Hematopoietic multipotent progenitor cell treated with erythropoietin and hydrocortisone succinate and interleukin-3 and kit ligand, for 4 days (in vitro differentiated cells): ENCODE data around the gene GRIK1.

Experiments
- DNase-seq: peaks from one replicate; pipeline ENCODE4 v3.0.0-alpha.2; 2015

Gene GRIK1

DNA sequence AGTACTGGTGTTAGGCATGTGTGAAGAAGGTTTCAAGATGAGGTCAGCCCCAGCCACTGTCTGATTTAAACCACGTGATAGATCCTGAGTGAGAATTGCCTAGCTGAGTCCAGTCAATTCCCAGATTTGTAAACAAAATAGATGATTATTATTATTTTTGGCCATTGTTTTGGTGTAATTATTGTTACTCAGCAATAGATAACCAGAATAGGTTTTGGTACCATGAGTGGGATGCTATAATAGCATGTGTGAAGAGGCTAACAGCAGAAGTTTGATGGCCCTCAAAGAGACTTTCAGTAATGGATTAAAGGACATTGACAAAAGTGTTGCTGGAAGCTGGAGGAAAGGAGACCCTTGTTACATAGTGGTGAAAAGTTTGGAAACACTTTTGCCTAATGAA lies 426.3 kb downstream of the GRIK1 start:
- no peak for DNase-seq

DNA sequence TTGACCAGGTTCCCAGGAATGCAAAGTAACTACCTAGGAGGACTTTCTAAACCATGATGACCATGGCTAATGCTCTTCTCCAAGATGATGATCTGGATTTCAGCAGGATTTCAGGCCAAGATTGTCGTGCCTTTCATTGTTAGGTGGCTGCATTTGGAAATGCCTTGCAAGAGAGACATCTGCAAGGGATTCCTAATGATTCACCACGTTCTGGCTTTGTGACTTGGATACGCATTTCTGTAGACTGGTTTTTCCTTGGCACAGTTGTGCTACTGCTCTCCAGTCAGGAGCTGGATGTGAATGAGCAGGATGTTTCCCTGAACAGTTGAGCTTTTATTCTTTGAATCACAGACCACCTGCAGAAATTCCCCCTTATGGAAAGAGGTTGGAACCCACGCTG lies 428.7 kb downstream of the GRIK1 start:
- no peak for DNase-seq

DNA sequence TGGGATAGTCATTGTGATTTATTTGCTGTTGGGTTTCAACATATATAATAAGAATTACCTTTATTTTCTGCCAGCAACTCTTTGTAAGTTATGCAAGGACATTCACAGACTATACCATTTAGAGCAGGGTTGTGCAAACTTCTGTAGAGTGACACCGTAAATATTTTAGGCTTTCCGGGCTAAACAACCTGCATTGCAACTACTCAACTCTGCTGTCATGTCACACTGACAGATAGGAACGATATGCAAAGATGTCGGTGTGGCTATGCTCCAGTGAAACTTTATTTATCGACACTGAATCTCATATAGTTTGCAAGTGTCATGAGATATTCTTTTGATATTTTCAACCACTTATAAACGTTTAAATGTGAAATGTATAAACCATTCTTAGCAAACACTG lies 430.7 kb downstream of the GRIK1 start:
- no peak for DNase-seq

DNA sequence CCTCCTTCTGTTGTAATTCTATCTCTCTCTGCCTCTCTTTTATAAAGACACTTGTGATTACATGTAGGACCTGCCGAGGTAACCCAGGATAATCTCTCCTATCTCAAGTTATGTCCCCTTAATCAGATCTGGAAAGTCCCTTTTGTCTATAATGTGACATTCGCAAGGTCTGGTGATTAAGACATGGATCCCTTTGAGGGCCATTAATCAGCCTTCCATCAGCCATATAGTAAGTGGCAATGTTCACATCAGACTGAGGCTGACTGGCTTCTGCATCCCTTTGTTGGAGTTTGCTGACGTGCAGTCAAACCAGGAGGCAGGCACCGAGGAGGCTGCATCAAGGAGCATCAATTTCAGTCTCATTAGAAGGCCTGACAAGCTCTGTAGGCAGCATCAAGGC lies 431.5 kb downstream of the GRIK1 start:
- DNase-seq, result no peak

DNA sequence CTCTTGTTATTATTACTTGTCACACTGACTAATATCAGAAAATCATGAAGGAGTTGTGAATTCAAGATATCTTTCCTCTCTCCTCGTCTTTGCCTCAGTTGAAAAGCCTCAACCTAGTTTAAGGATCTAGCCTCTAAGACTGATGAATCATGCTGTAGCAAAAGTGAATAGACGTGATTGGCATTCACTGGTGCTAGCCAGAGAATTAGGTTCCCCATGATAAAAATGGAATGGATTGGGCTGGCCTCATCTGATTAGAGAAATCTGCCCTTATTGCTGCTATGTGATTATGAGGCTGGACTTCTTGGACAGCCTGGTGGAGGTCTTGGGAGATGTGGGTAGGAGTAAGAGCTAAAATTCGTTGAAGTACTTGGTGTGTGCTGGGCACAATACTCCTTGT lies 432.8 kb downstream of the GRIK1 start:
- no peak for DNase-seq

DNA sequence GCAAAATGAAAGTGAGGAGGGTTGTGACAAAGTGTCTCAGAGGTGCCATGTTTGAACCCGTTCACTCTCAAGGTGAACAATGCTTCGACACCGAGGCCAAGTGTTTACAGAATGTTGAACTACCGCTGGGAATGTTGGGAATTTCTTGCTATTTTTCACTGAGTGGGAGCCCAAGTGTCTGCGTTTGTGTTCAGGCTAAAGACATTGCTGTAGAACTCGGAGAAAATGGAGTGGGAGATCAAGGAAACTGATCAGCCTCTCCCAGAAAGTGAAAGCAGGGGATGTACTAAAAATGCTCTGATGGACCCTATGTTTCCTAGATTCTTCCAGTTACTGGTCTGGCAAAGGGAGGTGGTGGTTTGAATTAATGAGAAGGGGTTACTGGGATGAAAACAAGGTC lies 433.6 kb downstream of the GRIK1 start:
- DNase-seq, result no peak

DNA sequence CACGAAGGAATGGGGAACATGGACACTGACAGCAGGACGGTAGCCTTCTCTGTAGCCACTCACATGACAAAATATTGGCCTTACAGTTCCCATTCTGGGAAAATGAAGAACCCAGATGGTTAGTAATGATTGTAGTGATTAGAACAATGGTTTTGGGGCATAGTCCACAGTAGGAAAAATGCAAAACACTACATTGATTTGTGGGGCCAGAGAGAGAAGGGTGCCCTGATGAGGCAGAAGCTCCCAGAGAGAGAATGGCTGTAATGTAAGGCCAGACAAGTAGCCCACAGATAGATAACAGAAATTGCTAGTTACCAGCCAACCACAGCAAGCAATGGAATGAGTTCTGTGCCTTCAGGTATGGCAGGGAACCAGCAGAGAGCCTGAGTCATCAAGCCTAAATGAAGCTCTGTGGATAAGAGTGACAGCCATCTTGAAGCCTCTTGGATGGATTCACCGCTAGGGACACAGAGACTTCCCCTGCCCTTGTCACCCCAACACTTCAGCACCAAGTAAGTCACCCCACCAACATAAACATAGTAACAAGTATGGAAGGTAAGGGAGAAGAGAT lies 435.0 kb downstream of the GRIK1 start:
- DNase-seq, result no peak

DNA sequence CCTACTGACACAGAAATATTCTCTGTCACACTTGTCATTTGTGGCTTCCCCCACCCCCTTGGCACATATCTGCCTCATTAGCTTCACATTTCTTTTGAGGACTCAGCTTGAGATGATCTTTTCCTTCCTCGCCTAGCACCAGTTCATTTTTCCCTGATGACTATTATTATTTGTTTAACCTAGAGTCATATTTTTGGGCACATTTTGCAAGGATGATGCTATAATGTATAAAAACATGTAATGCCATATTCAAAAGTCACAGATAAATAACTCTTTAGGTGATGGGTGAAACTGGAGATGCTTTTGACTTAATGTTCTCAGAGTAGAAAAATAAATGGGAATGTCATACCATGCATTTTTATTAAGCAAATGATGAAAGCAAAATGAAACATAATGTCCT lies 438.3 kb downstream of the GRIK1 start:
- DNase-seq, result no peak

DNA sequence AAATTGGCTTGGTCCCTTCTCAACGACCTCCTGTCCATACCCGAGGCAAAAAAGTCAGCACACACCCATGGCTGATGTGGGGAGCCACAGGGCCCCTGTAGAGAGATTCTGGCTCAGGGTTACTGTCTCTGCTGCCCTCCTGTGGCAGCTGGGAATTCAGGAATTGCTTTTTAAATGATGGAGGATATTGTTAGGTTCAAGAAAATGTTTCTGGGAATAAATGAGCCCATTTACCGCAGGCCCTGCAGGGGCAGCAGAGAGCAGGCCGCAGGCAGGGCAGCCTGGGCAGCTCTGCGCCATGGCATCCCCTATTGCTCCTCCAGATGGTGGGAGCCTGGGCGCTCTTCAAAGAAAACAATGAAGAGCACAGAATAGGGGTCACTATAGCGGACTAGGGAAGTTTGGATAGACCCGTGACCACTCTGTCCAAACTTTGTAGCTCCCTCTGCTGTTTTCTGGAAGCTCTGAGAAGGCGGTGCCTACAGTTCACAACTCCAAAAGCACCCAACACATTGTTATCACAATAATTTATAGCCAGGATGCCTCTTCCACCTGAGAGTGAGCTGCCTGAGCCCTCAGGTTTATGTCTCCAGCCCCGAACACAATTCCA lies 440.0 kb downstream of the GRIK1 start:
- DNase-seq, result peak; percentile 43

DNA sequence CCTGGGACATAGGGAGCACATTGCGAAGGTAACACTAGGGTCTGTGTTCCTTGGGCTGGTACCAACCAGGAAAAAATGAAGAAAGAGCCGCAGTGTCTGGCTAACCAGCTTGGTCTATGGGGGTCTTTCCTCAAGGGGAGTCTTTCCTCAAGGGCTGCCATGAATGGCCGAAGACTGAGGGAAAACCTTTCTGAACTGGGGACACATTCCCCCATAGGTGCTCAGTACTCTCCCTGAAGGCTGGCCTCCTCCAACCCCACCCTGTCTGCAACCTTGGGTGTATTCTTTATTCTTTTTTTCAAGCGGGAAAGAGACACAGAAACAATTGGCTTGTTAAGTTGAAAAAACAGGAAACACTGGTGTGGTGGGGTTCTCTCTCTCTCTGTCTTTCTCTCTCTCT lies 440.6 kb downstream of the GRIK1 start:
- DNase-seq, result peak; percentile 20

DNA sequence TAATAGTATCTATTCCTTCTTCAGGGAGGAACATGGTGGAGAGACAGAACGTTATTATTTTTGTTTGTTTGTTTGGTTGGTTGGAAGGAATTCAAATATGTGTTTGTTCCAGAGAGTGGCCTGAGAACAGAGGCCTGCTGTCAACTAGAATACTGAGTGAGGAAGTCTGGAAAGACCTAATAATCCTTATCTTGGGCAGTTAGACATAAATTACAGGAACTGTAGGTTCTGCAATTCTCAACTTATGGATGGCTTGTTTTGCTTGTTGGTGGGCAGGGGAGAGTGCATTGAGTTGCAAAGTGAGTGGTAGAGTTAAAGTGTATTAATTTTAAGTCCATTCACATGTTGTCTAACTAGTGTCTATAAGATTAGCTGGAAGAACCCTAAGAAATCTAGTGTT lies 443.5 kb downstream of the GRIK1 start:
- DNase-seq, result peak; percentile 51

DNA sequence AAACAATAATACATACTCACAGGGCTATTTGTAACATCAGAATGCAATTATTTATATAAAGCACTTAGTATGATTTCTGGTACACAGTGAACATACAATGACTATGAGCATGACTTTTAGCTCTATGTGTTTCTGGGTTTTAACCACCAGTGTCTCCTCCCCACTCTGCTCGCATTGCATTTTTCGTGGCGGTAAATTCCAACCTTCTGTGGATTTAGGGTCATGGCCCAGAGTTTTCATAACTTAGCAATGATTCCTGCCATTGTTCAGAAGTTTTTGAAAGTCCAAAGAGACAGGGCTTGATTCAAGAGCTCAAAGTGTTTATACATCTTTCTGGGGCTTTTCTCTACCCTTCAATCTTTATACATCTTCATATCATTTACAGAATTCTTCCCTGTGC lies 449.8 kb downstream of the GRIK1 start:
- no peak for DNase-seq

DNA sequence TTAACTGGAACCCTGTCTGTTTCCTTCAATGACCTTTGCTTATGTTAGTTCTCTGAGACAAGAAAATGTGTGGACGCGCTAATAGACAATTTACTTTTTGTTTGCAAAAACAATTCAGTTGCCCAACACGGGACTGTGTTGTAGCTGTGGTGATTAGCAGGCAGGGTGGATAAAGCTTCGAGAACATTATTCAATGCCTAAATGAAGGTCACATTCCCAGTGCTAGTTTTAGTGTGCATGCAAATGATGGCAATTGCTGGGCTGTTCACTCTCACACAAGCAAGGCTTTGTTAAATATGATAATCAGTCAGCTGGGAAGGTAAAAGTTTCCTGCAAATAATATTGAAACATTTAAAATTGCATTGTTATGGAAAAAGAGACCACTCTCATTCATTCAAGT lies 452.6 kb downstream of the GRIK1 start:
- DNase-seq, result no peak
